Dermis microvascular lymphatic vessel endothelial cell (primary cell): ENCODE results near the gene CAMTA1. TPM values are rescaled to one million over a fixed set of nuclear protein-coding genes. Genes with fewer than 3 reads are reported as not detected.

Source experiments
- DNase-seq, 2 donors: peaks; one replicate each; pipeline versions ENCODE4 v3.0.0 to v3.0.0-alpha.2; 2010; ENCODE audit warnings: low read depth in 2 of 2
- total RNA-seq: library from RNA; depleted of rRNA; stranded (reverse); fragments of >200 nt; gene quantifications from 2 replicates; pipeline ENCODE4 v1.2.1, GENCODE V29; 2014

The CAMTA1 gene
- total RNA-seq, 1 donor from 2014 or later: 33.9 TPM

GRCh38 chr1:7227654-7228053, 442.4 kb downstream of the CAMTA1 start:
- no peak for DNase-seq

GRCh38 chr1:7228252-7228961, 443.2 kb downstream of the CAMTA1 start:
- DNase-seq: no peak

- no peak for DNase-seq
Measured at GRCh38 chr1:7229186-7229585, 443.9 kb downstream of the CAMTA1 start.

- DNase-seq: no peak
Measured at GRCh38 chr1:7229696-7230631, 444.7 kb downstream of the CAMTA1 start.

DNA sequence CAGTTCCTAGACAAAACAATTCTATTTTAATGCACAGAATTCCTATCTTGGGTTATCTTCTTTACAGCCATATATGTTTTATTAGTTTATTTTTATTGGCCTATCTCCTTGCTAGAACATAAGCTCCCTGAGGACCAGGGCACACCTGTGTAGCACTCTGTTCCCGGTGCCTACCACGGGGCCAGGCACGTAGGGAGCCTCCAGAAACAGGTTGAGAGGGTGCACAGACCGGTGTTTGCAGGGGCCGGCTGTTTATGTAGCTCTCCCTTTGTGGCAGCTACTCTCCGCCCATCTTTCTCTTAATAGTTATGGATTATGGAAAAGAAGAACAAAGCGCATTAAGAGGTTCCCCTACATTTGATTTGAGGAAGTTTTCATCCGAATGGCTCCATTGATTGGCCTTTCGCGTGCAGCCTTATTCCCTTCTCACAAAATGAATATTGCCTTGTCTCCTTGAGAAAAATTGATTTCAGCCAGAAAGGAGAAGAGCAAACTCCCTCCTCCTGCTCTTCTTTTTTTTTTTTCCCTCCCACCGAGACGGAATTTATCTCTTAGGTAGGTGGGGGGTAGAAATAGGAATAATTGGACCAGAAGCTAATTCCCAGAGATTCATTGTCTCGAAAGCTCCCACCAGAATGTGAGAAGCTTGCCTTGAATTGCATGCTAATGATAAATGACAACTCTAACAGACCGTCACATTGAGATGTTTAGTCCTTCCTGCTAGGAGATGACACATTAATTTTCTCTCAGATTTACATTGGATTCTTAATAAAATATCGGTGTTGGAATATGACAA, 447.4 kb downstream of the CAMTA1 start:
- DNase-seq: no peak

DNA sequence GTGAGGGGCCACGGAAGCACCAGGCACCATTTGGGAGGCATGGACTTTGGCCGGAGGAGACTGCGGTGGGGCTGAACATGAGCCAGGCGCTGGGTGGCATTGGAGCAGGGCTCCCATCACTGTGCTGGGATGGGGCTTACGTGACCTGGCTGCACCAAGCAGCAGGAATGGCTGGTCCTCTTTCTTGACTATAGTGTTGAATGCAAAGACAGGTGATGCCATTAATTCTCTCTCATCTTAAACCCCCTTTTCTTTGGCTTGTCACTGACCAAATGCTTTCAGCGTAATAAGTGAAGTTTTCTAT, 447.9 kb downstream of the CAMTA1 start:
- no peak for DNase-seq

- no peak for DNase-seq
Measured at GRCh38 chr1:7233646-7234470, 448.6 kb downstream of the CAMTA1 start.

- DNase-seq: no peak
Measured at GRCh38 chr1:7234471-7234755, 449.2 kb downstream of the CAMTA1 start.

GRCh38 chr1:7235871-7236517, 450.7 kb downstream of the CAMTA1 start:
- no peak for DNase-seq

DNA sequence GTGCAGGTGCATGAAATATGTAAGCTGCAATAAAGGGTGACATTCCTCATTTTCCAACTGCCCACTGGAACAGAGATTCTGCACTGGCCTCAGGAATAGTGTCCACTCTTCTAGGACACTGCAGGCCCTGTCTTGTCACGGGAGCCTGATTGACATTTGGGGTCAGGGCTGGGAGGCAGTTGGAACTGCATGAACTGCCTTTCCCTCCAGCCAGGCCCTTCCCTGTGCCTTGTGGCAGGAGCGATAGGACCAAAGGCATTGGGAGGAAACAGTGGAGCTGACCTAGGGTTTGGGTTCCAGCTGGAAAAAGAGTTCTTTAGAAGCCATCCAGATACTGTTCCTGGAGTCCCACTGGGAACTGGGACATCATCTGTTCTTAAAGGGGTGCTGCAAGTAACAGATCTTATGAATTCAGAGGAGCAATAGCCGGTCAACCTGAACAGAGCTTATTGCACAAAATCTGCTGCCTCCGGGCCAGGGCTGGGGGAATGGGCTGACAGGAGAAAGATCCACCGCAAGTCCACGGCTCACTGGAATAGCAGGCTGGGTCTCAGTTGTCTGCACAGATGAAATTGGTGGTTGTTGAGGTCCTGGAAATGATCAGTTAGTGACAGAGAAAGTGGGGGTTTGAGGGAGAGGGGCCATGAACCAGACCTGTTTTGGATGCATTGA, 451.7 kb downstream of the CAMTA1 start:
- no peak for DNase-seq

GRCh38 chr1:7247158-7247557, 461.9 kb downstream of the CAMTA1 start:
- DNase-seq: no peak

DNA sequence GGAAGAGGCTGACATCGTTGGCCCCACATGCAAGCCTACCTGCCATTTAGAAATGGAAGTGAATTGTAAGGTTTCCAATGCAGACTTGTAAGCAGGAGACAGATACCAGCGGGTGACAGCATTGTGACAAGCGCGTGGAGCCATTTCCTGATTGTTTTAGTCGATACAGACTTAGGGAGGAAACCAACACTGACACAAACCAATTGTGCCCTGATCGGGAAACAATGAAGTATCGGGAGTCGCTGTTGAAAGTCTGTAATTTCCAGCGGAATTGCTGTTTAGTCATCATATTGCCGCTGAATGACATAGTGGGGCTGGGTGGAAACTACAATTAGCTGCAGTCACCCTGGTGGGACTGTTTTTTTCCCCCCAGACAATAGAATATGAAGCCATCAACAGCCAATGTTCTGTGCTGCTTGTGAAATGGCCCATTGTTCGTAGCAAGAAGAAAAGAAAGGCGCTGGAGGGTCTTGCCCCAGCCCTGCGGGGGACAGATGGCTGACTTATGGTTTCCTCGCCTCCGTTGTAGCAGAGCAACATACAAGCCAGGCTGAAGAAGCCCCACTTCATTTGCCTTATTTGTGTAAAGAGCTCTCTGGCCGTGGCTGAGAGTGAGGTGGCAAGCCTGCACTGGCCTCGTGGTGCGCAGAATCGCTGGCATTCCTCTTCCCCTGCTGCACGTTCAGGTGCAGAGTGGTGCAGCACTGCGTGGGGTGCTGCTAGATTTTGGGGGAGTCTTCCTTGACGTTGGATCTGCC, 462.7 kb downstream of the CAMTA1 start:
- peak; percentile 56 to 61 for DNase-seq

GRCh38 chr1:7248549-7249199, 463.4 kb downstream of the CAMTA1 start:
- no peak for DNase-seq

DNA sequence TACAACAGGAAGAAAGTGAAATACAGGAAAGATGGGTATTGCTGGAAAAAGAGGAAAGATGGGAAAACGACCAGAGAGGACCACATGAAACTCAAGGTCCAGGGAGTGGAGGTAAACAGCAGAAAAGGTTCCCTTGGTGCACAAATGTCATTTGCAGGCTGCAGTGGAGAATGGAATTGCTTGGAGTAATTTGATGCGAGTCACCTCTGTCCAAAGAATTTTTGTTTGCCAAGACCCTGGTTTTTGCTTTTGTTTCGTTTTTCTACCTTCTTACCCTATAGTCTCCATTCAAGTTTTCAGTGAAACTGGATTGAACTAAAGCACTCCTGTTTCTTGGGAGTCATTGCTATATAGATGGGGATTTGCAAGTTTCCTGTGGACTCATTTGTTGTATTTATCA, 464.3 kb downstream of the CAMTA1 start:
- no peak for DNase-seq

- DNase-seq: no peak
Measured at GRCh38 chr1:7250176-7250575, 464.9 kb downstream of the CAMTA1 start.

DNA sequence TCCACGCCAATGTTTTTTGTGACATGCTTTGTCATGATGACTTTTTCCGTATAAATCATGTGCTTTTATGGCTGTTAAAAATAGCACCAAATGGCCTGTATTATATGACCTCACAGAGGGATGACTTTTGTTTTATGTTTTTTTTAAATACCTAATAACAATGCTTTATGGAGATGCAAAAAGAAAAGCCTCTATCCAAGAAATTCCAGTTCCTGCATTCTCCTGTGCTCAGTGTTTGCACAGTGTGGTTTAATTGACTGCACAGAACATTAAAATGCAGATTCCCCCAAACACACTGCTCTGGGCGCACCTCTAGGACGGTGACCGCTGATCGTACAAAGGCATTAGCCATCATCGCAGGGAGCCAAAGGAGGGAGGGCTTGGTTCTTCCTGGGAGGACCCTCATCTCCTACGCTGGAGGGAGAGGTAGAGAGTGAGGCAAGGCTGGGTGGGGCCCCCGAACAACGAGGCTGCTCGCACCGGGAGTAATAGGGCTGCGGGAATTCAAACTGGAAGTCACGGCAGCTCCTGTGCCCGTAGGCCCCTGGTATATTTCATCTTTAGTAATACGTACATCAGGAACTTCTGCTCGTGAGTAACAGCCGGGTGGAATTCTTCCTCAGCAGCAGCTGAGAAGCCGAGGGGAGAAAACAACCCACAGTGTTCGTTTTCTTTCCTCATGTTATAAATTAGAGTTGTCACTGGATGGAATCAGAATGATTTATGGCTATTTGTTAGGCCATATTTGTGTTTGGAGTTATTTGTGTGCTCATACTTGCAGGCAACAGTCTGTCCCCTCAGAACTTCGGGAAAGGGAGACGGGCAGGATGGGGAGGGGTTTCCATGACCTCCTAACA, 465.6 kb downstream of the CAMTA1 start:
- DNase-seq: no peak

GRCh38 chr1:7251454-7251800, 466.2 kb downstream of the CAMTA1 start:
- DNase-seq: no peak

DNA sequence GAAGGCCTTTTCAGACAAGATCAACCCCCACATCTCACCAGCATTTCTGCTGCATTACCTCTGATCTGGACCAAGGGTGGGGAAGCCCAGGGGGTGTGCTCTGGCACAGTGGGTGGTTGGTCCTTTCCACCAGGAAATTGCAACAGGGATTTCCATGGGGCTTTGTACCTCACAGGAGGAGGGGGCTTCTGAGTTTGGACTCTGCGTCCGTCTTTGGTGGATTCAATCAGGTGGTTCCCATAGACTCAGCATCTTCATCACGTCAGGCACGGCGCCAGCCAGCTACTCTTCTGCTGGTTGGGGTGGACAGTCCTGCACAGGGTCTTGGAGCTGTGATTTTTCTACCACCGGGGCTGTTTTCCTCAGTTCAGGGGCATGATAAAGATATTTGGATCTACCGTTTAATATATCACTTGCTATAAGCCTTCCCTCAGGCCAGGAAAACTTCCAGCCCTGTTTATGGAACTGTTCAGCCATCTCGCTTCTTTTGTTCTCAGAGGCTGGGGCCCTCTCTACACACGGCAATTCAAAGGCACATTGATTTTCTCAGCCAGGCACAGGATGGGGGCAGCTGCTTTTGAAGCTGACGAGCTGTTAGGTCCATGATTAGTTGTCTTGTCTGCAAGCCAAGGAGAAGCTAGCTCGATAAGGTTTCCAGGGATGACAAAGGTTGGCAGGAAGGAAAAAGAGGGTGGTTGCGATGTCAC, 467.3 kb downstream of the CAMTA1 start:
- no peak for DNase-seq
